DOHH2 (cell line): ENCODE data around the gene SDC4.

Source experiments
- H3F3A ChIP-seq: fragments of 200-600 bp; sonication (generic), shearing (Covaris generic); 2 replicates; pipeline ENCODE4 v1.6.0; 2016; ENCODE audit warnings: antibody characterized with exemption, mild to moderate bottlenecking; ENCODE audit not compliant: control insufficient read depth, insufficient read depth
- H3K27ac ChIP-seq: fragments of 200-600 bp; sonication (generic); 2 replicates; pipeline ENCODE4 v1.5.1; 2014; ENCODE audit warnings: low read depth, mild to moderate bottlenecking, low read length, moderate library complexity
- H3K27me3 ChIP-seq: fragments of 200-600 bp; sonication (generic); 2 replicates; pipeline ENCODE4 v1.6.1; 2014; ENCODE audit warnings: mild to moderate bottlenecking, low read length, mixed read lengths; ENCODE audit not compliant: control insufficient read depth
- H3K36me3 ChIP-seq: fragments of 200-600 bp; sonication (generic); 2 replicates; pipeline ENCODE4 v1.6.1; 2014; ENCODE audit warnings: mild to moderate bottlenecking, low read length, moderate library complexity, mixed read lengths; ENCODE audit not compliant: control insufficient read depth
- H3K4me1 ChIP-seq: fragments of 200-600 bp; sonication (generic); 2 replicates; pipeline ENCODE4 v1.6.1; 2014; ENCODE audit warnings: mild to moderate bottlenecking, low read length, mixed read lengths; ENCODE audit not compliant: control insufficient read depth
- H3K4me2 ChIP-seq: fragments of 200-600 bp; sonication (generic); 2 replicates; pipeline ENCODE4 v1.6.0; 2014; ENCODE audit warnings: mild to moderate bottlenecking, low read length, moderate library complexity
- H3K4me3 ChIP-seq: fragments of 200-600 bp; sonication (generic); 2 replicates; pipeline ENCODE4 v1.5.1; 2014; ENCODE audit warnings: mild to moderate bottlenecking, low read length, mixed read lengths
- H3K79me2 ChIP-seq: fragments of 200-600 bp; sonication (generic); 2 replicates; pipeline ENCODE4 v1.6.1; 2014; ENCODE audit warnings: mild to moderate bottlenecking, low read length, mixed read lengths; ENCODE audit not compliant: control insufficient read depth
- H3K9me2 ChIP-seq: fragments of 200-600 bp; sonication (generic); replicated peaks from 2 replicates; pipeline ENCODE4 v1.6.1; 2014; ENCODE audit warnings: mild to moderate bottlenecking, low read length, mixed read lengths; ENCODE audit not compliant: control insufficient read depth
- H3K9me3 ChIP-seq: fragments of 200-600 bp; sonication (generic); 2 replicates; pipeline ENCODE4 v1.6.1; 2014; ENCODE audit warnings: antibody characterized with exemption, low read length, mixed read lengths; ENCODE audit not compliant: control insufficient read depth, insufficient read depth
- H4K20me1 ChIP-seq: fragments of 200-600 bp; sonication (generic); 2 replicates; pipeline ENCODE4 v1.6.0; 2014; ENCODE audit warnings: low read depth, mild to moderate bottlenecking, antibody characterized with exemption, low read length, moderate library complexity; ENCODE audit not compliant: control insufficient read depth, insufficient read depth
- CTCF ChIP-seq: fragments of 200-600 bp; sonication (generic); IDR thresholded peaks from one replicate; pipeline ENCODE4 v1.5.1; 2014; ENCODE audit warnings: antibody characterized with exemption, mild to moderate bottlenecking, low read depth, low read length; ENCODE audit not compliant: poor library complexity, severe bottlenecking
- EZH2phosphoT487 ChIP-seq: fragments of 200-600 bp; sonication (generic); IDR thresholded peaks from 2 replicates; pipeline ENCODE4 v1.6.1; 2017; ENCODE audit warnings: borderline replicate concordance, mild to moderate bottlenecking, antibody characterized with exemption, low read length, moderate library complexity, mixed read lengths

SDC4 gene

GRCh38 chr20:45363611-45364492 lies 15.6 kb upstream of the SDC4 start:
- no peaks in the 10 kb centered on the region for H3K9me2 ChIP-seq
- H4K20me1 ChIP-seq, result peaks cover 16% of the 10 kb centered on the region
- H3K4me1 ChIP-seq, result peaks cover 62% of the 10 kb centered on the region
- H3K36me3 ChIP-seq, result peaks cover 40% of the 10 kb centered on the region
- H3K9me3 ChIP-seq, result no peaks in the 10 kb centered on the region
- peak overlapping the region; percentile 97 for H3K4me2 ChIP-seq
- H3K27ac ChIP-seq, result peak overlapping the region; percentile 71
- H3F3A ChIP-seq, result peaks cover 18% of the 10 kb centered on the region
- no peaks in the 10 kb centered on the region for H3K27me3 ChIP-seq
- peak overlapping the region; percentile 93 for H3K4me3 ChIP-seq
- TF ChIP-seq CTCF (no peak), EZH2phosphoT487 (no peak)
- H3K79me2 ChIP-seq, result peaks cover 35% of the 10 kb centered on the region

- peaks cover 31% of the 10 kb centered on the region for H3K79me2 ChIP-seq
- no peaks in the 10 kb centered on the region for H3K9me3 ChIP-seq
- H4K20me1 ChIP-seq, result peaks cover 11% of the 10 kb centered on the region
- peaks cover 34% of the 10 kb centered on the region for H3K36me3 ChIP-seq
- H3K27me3 ChIP-seq, result no peaks in the 10 kb centered on the region
- H3K4me3 ChIP-seq, result peak within 1 kb of the TSS; percentile 93
- H3F3A ChIP-seq, result peaks cover 11% of the 10 kb centered on the region
- peak; percentile 80 for TF ChIP-seq CTCF
- no peak for TF ChIP-seq EZH2phosphoT487
- H3K4me1 ChIP-seq, result peaks cover 60% of the 10 kb centered on the region
- peak within 1 kb of the TSS; percentile 71 for H3K27ac ChIP-seq
- H3K9me2 ChIP-seq, result no peaks in the 10 kb centered on the region
- peak within 1 kb of the TSS; percentile 97 for H3K4me2 ChIP-seq
These were observed 14.8 kb upstream of the SDC4 start, which contains the start of gene SYS1 for GRCh38 chr20:45362804-45363610. SYS1 (plus strand) TSS chr20:45363156; CDS start chr20:45363532, 376 bp downstream.

DNA sequence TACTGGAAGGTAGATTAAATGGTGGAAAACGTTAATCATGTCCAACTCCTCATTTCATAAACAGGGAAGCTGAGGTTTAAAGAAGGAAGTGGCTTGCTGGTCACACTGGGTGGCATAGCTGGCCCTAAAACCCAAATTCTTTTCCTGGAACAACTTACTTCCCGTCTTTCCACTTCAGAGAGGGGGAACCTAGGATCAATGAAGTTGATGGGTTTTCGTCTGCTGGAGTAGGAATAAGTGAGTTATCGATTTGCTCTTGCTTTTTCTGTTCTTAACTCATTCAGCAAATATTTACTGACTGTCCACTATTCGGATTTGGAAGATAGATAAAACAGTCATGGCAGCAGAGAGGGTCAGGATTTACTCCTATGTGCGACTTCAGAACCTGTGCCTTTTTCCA lies 13.6 kb upstream of the SDC4 start:
- no peak overlapping the region; the same call in 1 of the 2 replicates for H3K4me3 ChIP-seq
- H3K9me3 ChIP-seq, result no peaks in the 10 kb centered on the region
- peaks cover 23% of the 10 kb centered on the region for H3K36me3 ChIP-seq
- peaks cover 25% of the 10 kb centered on the region for H3K79me2 ChIP-seq
- no peaks in the 10 kb centered on the region for H3K27me3 ChIP-seq
- peak overlapping the region; percentile 11; the same call in 1 of the 2 replicates for H3K4me2 ChIP-seq
- peaks cover 48% of the 10 kb centered on the region for H3K4me1 ChIP-seq
- peaks cover 4% of the 10 kb centered on the region for H3F3A ChIP-seq
- no peak for TF ChIP-seq EZH2phosphoT487
- TF ChIP-seq CTCF, result no peak
- no peaks in the 10 kb centered on the region for H3K9me2 ChIP-seq
- 0 out of 2 replicates have a peak, but pooled peaks cover 4% of the 10 kb centered on the region for H4K20me1 ChIP-seq
- H3K27ac ChIP-seq, result no peak overlapping the region
